IPS-11a (cell line): ENCODE results near the gene THNSL1.

Source experiments
- H3K4me3 ChIP-seq: one replicate; pipeline ENCODE4 v1.5.1; 2013; ENCODE audit warnings: low read depth, low read length, control low read depth

THNSL1 gene

DNA sequence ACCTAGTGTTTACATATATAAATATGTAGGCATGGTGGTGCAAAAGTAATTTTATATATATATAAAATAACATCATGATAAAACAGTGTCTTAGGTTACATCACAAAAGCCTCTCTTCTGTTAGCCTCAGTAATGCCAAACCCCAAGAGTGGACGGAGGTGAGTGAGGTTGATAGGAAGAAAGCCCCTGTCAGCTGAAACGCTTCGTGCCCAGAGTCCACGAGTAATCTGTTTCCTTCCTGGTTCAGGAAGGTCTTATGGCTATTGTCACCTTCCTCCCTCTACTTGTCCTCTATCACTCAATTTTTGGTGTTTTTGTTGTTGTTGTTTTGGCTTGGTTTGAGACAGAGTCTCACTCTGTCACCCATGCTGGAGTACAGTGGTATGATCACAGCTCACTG, 41.5 kb downstream of the THNSL1 start:
- H3K4me3 ChIP-seq: no peak overlapping the region

DNA sequence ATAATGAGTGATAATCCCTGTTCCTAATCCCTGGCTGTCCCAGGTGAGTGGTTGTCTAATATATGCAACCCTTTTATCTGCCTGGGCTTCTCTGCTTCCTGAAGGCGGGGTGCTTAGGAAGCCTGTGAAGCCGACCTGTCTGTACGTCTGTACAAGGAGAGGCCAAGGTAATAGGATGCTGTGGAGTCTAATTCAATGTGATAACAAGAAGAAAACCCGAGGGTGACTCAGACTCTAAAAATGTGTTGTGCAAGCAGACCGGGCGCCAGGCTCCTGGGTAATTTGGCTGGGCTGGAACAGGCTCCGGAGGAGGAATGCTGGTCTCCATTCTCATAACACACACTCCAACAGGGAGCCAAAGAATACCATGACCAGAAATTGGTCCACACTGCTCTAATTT, 43.6 kb downstream of the THNSL1 start:
- H3K4me3 ChIP-seq: no peak overlapping the region

DNA sequence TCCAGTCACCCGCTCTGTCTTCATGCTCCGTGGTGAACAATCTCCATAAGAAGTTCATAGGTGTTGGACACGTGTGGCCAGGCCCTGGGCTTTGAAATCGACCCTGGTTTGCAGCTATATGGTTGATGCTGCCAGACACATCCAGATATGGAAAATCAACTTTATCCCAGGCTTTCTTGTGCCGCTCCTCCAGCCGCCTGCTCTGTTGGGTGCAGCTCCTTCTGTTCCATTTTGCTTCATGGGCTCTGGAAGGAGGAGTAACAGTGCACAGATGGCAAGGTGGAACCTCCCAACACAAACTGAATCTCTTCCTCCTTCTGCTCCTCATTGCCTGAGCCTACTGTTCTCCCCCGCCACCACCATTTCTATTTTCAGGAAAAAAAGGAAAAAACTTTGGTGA, 44.7 kb downstream of the THNSL1 start:
- H3K4me3 ChIP-seq: no peak overlapping the region

DNA sequence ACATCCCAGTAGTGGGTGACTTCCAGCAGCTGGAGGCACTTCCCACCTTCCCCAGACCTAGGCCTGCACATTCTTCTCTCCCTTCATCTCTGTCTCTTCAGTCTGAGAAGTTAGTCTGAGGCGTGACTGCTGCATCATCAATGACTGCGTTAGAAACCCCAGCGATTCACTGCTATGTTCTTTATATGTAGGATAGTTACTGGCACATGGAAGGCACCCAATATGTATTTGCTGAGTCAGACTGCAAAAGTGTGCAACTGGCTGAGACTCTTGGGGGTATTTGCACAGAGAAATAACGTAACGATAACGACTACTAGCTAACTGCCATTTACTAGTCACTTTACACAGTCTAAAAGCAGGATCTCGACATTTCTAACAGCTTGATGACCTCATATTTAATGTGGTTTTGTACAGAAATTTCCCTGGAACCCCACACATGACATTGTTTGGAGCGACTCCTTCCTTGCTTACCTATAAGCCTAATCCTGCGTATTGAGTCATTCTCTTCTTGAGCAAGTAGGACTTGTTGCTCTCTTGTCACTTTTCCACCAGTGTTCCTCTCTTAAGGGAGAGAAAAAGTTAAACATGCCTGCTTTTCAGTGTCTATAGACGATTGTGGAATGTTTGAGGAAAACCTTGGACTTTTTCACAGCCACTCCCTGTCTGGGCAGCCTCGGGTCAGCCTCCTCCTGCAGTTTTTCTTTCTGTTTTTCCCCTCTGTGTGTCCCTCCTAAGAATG, 45.5 kb downstream of the THNSL1 start:
- H3K4me3 ChIP-seq: no peak overlapping the region

DNA sequence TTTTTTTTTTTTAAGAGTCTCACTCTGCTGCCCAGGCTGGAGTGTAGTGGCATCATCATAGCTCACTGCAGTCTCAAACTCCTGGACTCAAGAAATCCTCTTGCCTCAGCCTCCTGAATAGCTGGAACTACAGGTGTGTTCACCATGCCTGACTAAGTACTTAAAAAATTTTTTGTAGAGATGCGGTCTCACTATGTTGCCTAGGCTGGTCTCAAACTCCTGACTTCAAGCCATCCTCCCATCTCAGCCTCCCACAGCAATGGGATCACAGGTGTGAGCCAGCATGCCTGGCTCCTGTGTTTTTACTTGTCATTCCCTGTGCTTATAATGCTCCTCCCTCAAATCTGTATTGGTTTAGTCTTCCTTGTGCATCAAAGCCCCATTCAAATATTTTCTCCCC, 46.7 kb downstream of the THNSL1 start:
- no peak overlapping the region for H3K4me3 ChIP-seq

DNA sequence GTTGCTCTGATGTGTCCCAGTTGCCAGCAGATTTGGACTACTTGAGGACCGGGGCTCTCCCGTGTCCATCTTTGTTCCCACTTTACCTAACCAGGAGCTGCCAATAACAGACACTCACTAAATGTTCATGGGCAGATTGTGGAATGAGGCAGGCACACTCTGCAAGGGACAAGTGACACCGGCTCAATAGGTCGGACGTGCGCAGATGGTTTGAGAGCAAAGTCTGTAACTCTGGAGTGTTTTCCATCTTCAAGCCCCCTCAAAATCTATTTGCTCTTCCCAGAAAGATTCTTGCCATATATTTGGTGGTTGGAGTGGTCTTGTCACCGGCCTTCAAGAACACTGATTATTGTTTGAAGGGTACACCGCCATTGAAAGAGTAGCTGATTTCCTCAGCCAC, 47.2 kb downstream of the THNSL1 start:
- no peak overlapping the region for H3K4me3 ChIP-seq

DNA sequence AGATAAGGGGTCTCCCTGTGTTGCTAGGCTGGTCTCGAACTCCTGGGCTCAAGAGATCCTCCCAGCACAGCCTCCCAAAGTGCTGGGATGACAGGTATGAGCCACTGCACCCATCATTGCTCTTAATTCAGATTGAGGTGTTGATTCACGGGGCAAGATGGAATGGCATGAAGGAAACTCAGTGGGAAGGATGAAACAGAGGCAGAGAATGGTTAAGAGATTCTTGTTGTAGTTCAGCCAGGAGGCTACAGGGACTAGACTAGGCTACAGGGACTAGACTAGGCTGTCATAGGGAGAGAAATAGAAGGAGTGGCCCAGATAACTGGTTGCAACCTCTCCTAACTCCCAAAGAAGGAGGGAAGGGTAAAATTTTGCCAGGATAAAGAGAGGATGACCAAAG, 48.0 kb downstream of the THNSL1 start:
- H3K4me3 ChIP-seq: no peak overlapping the region

DNA sequence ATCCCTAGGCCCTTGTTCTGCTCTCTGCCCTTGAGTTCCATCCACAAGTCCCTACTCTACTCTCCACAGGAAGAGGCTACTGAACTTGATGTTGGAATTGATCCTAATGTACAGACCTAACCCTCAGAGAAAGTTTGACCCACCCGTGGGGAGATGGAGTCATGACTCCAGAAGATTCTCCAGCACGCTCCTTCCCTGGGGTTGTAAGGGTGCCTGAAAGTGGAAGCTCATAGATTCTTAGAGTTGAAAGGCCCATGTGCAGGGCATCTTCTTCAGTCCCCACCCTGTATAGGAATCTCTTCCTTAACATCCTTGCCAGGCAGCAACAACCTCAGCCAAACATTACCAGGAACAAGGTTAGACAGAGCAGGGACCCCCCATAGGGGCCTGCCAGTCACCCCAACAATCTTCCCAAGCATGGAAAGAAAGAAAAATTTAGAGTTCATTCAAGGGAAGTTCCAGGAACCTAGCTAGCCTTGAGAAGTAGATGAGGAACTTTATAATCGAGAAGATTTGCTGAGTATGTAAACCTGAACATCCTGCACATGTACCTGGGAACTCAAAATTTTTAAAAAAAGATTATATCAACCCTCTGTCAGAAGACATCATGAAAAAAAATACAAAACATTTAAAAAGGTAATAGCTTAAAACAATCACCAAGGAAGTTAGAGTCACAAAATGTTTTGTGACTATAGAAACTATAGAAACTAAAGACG, 49.5 kb downstream of the THNSL1 start:
- no peak overlapping the region for H3K4me3 ChIP-seq

DNA sequence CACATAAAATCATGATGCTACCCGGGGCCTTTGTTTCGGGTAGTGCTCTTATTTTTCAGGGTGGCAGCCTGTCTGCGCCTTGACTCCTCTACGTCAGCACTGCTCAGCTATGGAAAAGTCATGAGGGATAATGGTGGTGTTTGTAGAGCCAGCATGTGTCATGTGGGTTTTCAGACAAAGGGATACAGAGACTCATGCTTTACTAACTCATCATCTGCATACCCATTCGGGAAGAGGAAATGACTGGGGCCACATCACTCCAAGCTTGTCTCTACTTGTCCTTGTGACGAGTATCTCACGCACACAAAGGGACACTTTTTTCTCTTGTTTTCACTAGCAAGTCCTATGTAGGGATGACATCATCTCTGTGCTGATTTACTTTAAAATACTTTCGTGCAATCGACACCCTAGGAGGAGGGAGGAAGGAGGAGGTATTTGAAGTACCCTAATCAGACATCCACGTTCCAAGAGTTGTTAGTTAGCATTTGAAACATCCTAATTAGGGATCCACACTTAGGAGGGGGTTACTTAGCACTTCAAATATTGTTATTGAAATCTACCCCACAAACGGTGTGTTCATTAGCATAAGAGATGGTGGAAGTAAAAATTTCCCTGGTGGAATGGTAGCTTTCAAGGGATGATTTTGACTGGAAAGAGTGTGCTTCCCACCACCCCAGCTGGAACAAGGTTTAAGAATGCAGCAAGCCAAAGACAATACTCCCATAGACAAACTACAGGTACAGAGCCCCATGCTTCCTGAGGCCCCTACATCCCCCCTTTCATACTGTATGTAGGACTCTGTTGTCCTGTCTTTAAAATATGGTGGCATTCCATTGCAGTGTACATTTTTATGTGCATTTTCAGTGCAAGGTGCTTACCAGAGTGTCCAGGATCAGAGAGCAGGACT, 52.0 kb downstream of the THNSL1 start:
- no peak overlapping the region for H3K4me3 ChIP-seq

DNA sequence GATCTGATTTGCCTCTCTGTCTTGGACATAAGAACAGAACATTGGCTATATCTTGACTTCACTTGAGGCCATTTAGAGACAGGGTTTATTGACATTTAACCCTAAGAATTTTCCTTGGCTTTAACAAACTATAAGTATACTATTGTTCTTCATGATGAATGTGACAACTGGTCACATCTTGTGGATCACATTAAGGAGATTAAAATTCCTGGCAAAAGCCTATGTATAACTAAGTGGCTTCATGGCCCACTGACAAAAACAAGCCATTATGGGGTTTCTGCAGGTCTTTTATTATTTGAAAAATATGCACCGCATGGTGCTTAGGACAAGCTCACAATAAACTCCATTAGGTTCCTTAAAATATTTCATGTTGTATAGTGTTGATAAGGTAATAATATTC, 54.8 kb downstream of the THNSL1 start:
- no peak overlapping the region for H3K4me3 ChIP-seq

DNA sequence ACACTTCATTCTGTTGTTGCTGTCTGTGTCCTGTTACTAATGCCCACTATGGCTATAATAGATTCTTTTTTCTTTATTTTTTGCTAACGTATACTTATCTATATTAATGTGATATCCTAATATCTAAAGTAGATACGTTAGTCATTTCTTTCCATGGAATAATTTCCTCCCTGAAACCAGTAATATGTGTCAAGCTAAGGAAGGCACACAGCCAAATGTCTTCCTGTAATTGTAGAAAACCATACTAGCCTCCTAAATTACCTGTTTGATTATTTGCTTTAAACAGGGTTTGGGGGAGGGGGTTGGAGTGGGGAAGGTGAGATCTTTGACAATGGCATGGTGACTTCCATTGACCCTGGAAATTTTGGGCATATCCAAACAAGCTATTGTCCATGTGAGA, 56.4 kb downstream of the THNSL1 start:
- no peak overlapping the region for H3K4me3 ChIP-seq

DNA sequence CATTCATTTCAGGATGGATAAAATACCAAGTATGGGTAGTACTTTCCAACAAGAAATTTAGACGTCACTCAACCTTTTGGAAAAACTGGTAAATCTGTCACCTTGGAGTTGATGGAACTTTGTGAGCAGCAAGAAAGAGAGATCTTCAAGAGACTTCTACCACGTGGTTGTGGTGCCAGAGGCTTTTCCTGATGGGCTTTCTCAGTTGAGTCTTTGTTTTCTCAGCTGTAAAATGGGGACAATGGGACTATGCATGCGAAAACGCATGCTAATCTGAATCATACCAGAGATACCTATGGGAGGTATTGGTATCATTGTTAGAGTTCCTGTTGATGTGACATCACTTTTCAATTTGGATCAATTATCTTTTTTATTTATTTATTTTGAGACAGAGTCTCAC, 59.4 kb downstream of the THNSL1 start:
- no peak overlapping the region for H3K4me3 ChIP-seq
